Measurements from ENCODE around the gene B3GAT1. TPM values are rescaled to one million over a fixed set of nuclear protein-coding genes. Genes with fewer than 3 reads are reported as not detected.

B3GAT1 gene
- total RNA-seq, 1 experiment from 2014 or later, result 0.10 TPM

DNA sequence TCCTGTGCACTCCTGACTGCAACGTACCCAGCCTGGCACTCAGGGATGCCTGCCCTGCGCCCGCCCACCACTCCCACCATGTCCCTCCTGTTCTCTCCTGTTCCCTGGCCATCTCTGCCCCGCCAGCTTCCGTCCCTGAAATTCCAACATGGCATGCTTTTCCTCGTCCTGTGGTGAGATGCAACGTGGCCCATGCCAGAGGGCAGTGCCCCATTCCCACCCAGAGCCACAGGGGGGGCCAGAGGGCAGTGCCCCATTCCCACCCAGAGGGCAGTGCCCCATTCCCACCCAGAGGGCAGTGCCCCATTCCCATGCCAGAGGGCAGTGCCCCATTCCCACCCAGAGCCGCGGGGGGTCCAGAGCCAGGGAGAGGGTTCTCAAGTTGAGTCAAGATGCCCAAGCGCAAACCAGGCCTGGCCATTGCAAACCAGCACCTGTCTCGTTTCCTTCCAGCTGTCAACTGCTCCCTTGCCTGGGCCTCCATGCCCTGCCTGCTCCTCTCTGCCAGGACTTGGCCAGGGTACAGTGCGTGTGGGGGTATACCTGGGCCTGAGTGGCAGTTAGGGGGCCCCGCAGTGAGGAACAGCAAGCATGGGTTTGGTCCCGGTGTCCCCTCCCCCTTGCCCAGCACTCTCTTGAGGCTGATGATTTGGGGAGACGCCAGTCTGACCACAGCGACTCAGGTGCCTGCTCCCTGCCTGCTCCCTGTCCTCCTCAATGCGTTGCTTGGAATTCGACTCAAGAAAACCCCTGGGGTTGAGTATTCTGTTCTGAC, 14.6 kb downstream of the B3GAT1 start:
- ATAC-seq, result no peak
- in situ Hi-C loops (cut with HindIII; ENCODE audit: low pct_unique_long_range_greater_than_20kb, low sequenced_read_pairs), result no loop called here
- TF ChIP-seq, protein P1, sequence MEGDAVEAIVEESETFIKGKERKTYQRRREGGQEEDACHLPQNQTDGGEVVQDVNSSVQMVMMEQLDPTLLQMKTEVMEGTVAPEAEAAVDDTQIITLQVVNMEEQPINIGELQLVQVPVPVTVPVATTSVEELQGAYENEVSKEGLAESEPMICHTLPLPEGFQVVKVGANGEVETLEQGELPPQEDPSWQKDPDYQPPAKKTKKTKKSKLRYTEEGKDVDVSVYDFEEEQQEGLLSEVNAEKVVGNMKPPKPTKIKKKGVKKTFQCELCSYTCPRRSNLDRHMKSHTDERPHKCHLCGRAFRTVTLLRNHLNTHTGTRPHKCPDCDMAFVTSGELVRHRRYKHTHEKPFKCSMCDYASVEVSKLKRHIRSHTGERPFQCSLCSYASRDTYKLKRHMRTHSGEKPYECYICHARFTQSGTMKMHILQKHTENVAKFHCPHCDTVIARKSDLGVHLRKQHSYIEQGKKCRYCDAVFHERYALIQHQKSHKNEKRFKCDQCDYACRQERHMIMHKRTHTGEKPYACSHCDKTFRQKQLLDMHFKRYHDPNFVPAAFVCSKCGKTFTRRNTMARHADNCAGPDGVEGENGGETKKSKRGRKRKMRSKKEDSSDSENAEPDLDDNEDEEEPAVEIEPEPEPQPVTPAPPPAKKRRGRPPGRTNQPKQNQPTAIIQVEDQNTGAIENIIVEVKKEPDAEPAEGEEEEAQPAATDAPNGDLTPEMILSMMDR (IDR thresholded peaks at IDR 0.05), result no peak
- TF ChIP-seq POLR2AphosphoS5 (IDR thresholded peaks at IDR 0.05; ENCODE audit: low read depth, low read length) (no peak), SIN3A (IDR thresholded peaks at IDR 0.05; ENCODE audit: borderline replicate concordance, insufficient read depth, low read depth, low read length) (no peak), TCF7L2 (IDR thresholded peaks at IDR 0.05; ENCODE audit: low read depth, low read length) (no peak)
- TF ChIP-seq, protein P2, sequence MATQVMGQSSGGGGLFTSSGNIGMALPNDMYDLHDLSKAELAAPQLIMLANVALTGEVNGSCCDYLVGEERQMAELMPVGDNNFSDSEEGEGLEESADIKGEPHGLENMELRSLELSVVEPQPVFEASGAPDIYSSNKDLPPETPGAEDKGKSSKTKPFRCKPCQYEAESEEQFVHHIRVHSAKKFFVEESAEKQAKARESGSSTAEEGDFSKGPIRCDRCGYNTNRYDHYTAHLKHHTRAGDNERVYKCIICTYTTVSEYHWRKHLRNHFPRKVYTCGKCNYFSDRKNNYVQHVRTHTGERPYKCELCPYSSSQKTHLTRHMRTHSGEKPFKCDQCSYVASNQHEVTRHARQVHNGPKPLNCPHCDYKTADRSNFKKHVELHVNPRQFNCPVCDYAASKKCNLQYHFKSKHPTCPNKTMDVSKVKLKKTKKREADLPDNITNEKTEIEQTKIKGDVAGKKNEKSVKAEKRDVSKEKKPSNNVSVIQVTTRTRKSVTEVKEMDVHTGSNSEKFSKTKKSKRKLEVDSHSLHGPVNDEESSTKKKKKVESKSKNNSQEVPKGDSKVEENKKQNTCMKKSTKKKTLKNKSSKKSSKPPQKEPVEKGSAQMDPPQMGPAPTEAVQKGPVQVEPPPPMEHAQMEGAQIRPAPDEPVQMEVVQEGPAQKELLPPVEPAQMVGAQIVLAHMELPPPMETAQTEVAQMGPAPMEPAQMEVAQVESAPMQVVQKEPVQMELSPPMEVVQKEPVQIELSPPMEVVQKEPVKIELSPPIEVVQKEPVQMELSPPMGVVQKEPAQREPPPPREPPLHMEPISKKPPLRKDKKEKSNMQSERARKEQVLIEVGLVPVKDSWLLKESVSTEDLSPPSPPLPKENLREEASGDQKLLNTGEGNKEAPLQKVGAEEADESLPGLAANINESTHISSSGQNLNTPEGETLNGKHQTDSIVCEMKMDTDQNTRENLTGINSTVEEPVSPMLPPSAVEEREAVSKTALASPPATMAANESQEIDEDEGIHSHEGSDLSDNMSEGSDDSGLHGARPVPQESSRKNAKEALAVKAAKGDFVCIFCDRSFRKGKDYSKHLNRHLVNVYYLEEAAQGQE (IDR thresholded peaks at IDR 0.05; ENCODE audit: insufficient read depth in 1 of 2, low read depth in 2 of 2, low read length in 1 of 2), result no peak
- H3K36me3 ChIP-seq (ENCODE audit: control insufficient read depth, insufficient read depth, low read length), result no peaks in the 10 kb centered on the region
- DNase-seq (ENCODE audit: low read depth, low spot score), result no peak
- no peak overlapping the region for H3K4me3 ChIP-seq (ENCODE audit: low read depth in 2 of 2, low read length in 2 of 2)
- BruUV-seq (replicated peaks), result no TSS peak
- no peaks in the 10 kb centered on the region for H3K9me3 ChIP-seq (ENCODE audit: control insufficient read depth, insufficient read depth, low read depth, low read length)
- intact Hi-C loops (cut with micrococcal nuclease; ENCODE audit: unreplicated experiment), result no loop called here
- H3K27ac ChIP-seq (ENCODE audit: low read length), result no peak overlapping the region
- no peaks in the 10 kb centered on the region for H3K4me1 ChIP-seq (ENCODE audit: control insufficient read depth, insufficient read depth, low read length)
- ChIA-PET POLR2A (no interaction called here), CTCF (no interaction called here)
- H3K27me3 ChIP-seq (ENCODE audit: control insufficient read depth, insufficient read depth, low read length), result peaks cover 4% of the 10 kb centered on the region

DNA sequence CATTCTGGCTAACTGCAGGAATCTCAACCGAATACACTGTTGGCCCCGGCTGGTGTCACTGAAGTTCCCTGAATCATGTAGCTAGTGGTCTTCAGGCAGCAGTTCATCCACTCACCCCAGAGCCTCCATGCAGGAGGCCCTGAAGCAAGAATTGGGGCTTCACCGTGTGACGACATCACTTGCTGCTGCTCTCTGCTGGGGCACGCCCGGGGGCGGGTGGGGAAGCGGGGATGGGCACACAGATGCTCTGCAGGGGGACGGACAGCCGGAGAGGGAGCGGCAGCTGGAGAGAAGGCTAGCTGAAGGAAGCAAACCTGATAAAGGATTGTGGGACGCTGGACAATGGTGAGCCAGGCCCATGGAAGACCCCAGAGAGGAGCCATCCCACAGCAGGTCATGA, 17.0 kb downstream of the B3GAT1 start:
- Histone ChIP-seq H3K36me3 (ENCODE audit: control insufficient read depth, insufficient read depth, low read length) (no peaks in the 10 kb centered on the region), H3K9me3 (ENCODE audit: control insufficient read depth, insufficient read depth, low read depth, low read length) (no peaks in the 10 kb centered on the region), H3K27ac (ENCODE audit: low read length) (no peak overlapping the region), H3K27me3 (ENCODE audit: control insufficient read depth, insufficient read depth, low read length) (peaks cover 3% of the 10 kb centered on the region), H3K4me1 (ENCODE audit: control insufficient read depth, insufficient read depth, low read length) (no peaks in the 10 kb centered on the region), H3K4me3 (ENCODE audit: low read depth in 2 of 2, low read length in 2 of 2) (no peak overlapping the region)
- TF ChIP-seq POLR2AphosphoS5 (IDR thresholded peaks at IDR 0.05; ENCODE audit: low read depth, low read length), result no peak
- no peak for TF ChIP-seq TCF7L2 (IDR thresholded peaks at IDR 0.05; ENCODE audit: low read depth, low read length)
- TF ChIP-seq SIN3A (IDR thresholded peaks at IDR 0.05; ENCODE audit: borderline replicate concordance, insufficient read depth, low read depth, low read length), result no peak
- POLR2A ChIA-PET, result no interaction called here
- CTCF ChIA-PET, result no interaction called here
- DNase-seq (ENCODE audit: low read depth, low spot score) (no peak), ATAC-seq (no peak)
- BruUV-seq (replicated peaks), result no TSS peak
- intact Hi-C loops (cut with micrococcal nuclease; ENCODE audit: unreplicated experiment) (no loop called here), in situ Hi-C loops (cut with HindIII; ENCODE audit: low pct_unique_long_range_greater_than_20kb, low sequenced_read_pairs) (no loop called here)

DNA sequence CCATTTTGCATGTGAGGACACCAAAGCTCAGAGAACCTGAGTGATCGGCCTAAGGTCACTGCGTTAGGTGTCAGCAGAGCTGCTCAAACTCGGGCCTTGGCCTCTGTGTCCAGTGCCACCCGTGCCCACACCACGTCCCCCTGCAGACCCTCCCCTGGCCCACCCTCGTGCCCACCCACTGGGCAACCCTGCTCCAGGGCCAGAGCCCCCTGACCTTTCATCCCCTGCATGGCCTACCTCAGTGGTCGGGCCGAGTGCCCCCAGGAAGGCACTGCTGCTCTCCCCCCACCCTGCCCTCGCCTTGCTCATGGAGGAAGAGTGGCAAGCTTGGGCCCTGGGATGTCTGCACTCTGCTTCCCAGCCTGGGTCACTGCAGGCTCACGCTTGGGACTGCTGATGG, 17.7 kb downstream of the B3GAT1 start:
- H3K27ac ChIP-seq (ENCODE audit: low read length), result no peak overlapping the region
- ATAC-seq, result no peak

More for the DNA sequence above, 17.7 kb downstream of the B3GAT1 start:
- in situ Hi-C loops (cut with HindIII; ENCODE audit: low pct_unique_long_range_greater_than_20kb, low sequenced_read_pairs) (no loop called here), intact Hi-C loops (cut with micrococcal nuclease; ENCODE audit: unreplicated experiment) (no loop called here)
- no TSS peak for BruUV-seq (replicated peaks)
- TF ChIP-seq, protein P1 (IDR thresholded peaks at IDR 0.05), result no peak
- TF ChIP-seq, protein P2 (IDR thresholded peaks at IDR 0.05; ENCODE audit: insufficient read depth in 1 of 2, low read depth in 2 of 2, low read length in 1 of 2), result no peak
- no peak overlapping the region for H3K4me3 ChIP-seq (ENCODE audit: low read depth in 2 of 2, low read length in 2 of 2)
- H3K36me3 ChIP-seq (ENCODE audit: control insufficient read depth, insufficient read depth, low read length), result no peaks in the 10 kb centered on the region
- ChIA-PET POLR2A (no interaction called here), CTCF (no interaction called here)
- H3K27me3 ChIP-seq (ENCODE audit: control insufficient read depth, insufficient read depth, low read length), result peaks cover 3% of the 10 kb centered on the region
- no peak for DNase-seq (ENCODE audit: low read depth, low spot score)
- H3K4me1 ChIP-seq (ENCODE audit: control insufficient read depth, insufficient read depth, low read length), result no peaks in the 10 kb centered on the region
- H3K9me3 ChIP-seq (ENCODE audit: control insufficient read depth, insufficient read depth, low read depth, low read length), result no peaks in the 10 kb centered on the region
